Stimulated activated naive CD4-positive, alpha-beta T cell (primary cell): ENCODE data around the gene KRTAP24-1.

Source experiments
- DNase-seq, 6 experiments: peaks; one replicate each; lab custom pipeline; 2025; lab: John Stamatoyannopoulos, UW

The KRTAP24-1 gene

DNA sequence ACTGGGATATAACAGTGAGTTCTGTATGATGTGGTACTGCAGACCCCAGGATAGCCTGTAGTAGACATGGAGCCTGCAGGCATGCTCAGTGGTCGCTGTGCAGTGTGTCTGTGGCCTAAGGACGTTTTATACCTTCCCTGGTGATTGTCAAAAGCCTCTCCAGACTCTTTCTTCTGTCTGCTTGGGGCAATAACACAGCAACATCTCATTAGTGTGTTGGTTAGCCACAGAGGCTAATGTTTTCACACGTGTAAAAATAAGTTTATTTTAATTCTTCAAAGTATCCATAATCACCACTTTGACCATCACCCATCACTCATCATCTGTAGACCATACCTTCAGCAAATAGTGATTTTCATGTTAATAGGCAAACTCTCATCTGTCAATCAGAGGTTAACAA is at the start of gene KRTAP24-1:
KRTAP24-1 (minus strand) TSS at position 101 of the 400 bp plus-strand sequence; CDS start at position 83, 18 bp downstream.
- no peak for DNase-seq

DNA sequence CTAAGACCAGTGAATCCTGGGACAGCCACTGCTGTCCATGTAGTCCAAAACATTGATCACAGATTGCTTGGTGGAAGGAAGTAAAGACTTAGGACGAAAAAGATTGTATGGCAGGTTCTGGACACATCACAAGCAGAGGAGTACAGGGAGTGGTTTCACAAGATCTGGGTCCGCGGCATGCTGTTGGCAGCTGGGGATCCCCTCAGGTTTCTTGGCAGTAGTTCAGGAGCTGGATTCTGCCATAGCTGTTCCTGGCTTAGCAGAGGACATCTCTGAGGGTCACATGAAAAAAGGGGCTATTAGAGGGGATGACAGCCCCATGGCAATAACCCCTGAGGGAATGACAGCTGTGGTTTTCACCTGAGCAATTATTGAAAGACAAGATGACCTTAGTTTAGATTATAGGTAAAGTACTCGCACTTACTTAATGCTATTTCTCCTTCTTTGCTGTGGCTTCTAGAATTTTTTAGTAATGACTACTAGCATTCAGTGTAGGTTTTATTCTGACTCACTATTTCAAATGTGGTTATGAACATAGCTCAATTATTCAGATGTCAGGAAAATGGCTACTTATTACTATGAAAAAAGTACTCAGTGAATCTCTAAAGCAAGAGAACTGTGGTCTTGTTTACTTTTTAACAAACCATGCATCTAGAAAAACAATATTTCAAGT is 46.6 kb upstream of the KRTAP24-1 start:
- no peak for DNase-seq

DNA sequence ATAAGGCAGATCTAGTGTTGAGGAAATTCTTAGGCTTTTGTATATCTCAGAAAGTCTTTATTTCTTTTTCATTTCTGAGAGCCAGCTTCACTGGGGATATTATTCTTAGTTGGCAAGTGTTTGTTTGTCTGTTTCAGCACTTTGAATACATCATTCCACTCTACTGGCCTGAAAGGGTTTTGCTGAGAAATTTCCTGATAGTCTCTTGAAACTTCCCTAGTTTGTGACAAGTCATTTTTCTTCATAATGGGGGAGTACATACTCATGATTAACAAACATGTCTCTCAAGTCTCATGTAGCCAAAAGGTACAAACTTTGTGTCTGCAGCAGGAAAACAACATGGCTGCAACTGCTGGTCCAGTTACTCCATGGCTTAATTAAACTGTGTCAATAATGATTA is 43.6 kb upstream of the KRTAP24-1 start:
- no peak for DNase-seq

DNA sequence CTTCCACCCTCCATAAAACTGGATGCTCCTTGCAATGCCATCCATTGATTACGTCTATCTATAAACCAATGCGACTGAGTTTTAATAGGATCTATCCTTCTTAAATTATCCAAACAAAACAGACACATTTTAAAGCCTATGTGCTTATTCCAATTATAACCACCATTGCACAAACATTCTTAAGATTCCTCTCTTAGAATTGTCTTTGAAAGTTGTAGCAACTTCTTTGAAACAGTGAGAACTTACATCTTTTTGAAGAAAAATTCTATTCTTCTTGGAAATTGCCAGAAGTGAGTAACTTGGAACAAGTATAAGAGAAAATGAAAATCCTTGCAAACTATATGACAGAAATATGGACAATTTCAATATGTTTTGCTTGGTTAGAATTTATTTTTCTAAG is 37.5 kb upstream of the KRTAP24-1 start, which contains the start of gene KRTAP26-1:
KRTAP26-1 (minus strand) TSS at position 101 of the 400 bp plus-strand sequence. CDS start 280 bp downstream, outside the sequence.
- no peak for DNase-seq

- DNase-seq: no peak
Measured at GRCh38 chr21:30315701-30316100, 33.0 kb upstream of the KRTAP24-1 start.

DNA sequence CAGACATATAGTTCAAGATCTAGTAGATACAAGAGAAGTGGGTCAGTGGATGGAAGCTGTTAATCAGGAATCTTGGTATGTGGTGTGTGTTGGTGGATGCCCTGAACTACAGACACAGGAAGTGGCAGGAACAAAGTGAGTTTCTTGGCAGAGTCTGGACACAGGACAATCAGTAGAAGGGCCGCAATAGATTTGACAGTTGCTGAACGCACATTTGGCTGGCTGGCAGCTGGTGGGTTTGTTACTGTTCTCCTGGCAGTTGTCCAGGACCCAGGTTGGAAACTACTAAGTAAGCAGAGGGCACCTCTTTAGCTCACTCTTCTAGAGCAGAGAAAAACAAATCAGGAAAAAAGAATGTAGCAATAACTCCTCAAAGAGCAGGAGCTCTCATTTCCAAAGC is 24.1 kb upstream of the KRTAP24-1 start:
- DNase-seq: no peak

DNA sequence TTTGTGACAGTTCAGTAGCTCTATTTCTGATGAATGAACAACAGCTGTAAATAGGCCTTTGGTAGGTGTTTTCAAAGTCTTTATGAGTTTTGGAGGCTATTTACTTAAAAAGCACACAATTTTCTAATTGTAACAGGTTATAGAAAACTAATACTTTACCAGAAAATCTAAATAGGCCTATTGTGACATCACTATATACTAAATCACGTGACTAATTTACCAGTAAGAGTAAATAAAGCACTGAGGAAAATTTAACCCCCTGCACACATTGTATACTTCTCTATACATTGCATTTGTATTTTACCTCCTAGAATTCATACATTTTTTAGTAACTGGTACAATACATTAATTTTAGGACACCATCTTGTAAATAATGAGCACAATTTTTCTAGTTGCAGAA is 22.4 kb upstream of the KRTAP24-1 start:
- DNase-seq: no peak

DNA sequence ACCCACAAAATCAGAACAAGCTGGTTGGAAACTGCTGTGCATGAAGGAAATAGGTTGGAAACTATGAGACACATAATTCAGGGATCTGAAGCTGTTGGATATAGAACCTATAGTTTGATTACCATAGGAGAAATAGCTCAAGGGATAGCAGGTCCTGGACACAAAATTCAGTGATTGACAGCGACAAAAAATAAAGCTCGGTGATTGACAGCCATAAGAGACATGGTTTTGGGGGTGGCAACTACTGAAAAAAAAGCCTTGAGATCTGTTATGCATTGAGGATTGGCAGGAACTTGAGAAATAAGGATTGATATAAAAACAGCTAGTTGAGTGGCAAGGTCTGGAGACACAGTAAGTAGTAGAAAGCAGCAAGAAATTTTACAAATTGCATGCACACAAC is 6.5 kb upstream of the KRTAP24-1 start, which contains the start of gene KRTAP25-1:
KRTAP25-1 (minus strand) TSS at position 300 of the 400 bp plus-strand sequence; CDS start at position 276, 24 bp downstream.
- no peak for DNase-seq

- DNase-seq: no peak
Measured at GRCh38 chr21:30271611-30272010, 11.1 kb downstream of the KRTAP24-1 start.

DNA sequence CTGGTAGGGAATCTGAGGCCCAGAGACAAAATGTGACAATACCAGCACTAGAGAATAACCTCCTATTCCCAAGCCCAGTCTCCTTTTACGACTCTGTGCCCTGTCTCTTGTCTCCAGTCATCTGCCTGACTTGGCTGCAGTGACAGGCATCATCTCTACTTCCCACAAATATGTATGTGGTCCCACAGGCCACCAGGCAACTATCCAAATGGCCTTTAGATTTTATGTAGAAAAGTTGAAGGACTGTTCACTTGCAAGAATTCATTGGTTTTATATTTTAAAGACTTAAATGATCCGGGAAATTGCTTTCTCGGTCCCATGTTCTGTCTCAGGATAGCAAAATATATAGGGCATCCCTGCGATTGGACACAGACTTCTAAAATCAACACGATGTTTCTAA is 11.6 kb downstream of the KRTAP24-1 start:
- no peak for DNase-seq

- DNase-seq: no peak
Measured at GRCh38 chr21:30269803-30270530, 12.8 kb downstream of the KRTAP24-1 start.

- DNase-seq: no peak
Measured at GRCh38 chr21:30268608-30269197, 14.0 kb downstream of the KRTAP24-1 start.

DNA sequence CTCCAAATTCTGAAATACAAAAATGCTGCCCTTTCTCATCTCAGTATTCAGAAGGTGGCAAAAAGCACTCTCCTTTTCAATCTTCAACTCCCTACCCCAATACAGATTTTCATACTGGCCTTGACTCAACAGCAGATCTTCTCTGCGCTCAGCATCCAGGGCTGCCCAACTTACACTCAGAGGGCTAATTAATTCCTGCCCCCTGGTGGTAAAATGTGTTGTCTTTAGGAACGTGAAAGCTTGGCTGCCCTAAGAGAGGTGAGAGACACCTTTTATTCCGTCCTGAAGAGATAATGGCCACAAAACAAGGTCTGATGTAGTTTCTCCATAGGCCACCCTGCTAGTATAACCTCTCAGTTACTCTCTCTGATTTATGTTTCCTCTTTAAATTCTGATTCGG is 25.0 kb downstream of the KRTAP24-1 start:
- DNase-seq: no peak

GRCh38 chr21:30256100-30256499 is 26.6 kb downstream of the KRTAP24-1 start:
- DNase-seq: no peak

DNA sequence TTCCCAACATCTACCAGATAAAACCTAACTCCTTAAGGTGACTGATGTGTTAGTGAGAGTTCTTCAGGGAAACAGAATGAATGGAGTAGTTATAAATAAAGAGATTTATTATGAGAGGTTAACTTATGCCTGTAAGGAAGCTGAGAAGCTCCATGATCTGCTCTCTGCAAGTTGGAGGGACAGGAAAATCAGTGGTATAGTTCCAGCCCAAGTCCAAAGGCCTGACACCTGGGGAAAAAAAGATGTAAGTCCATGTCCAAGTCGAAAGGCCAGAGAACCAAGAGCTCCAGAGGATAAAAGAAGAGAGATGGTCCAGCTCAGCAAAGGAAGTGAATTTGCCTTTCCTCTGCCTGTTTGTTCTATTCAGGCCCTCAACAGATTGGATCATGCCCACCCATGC is 27.1 kb downstream of the KRTAP24-1 start:
- no peak for DNase-seq

GRCh38 chr21:30251781-30252180 is 31.0 kb downstream of the KRTAP24-1 start:
- DNase-seq: no peak

- no peak for DNase-seq
Measured at GRCh38 chr21:30249936-30250335, 32.8 kb downstream of the KRTAP24-1 start.

- no peak for DNase-seq
Measured at GRCh38 chr21:30248844-30249243, 33.9 kb downstream of the KRTAP24-1 start.

- DNase-seq: no peak
Measured at GRCh38 chr21:30245061-30245460, 37.7 kb downstream of the KRTAP24-1 start.

DNA sequence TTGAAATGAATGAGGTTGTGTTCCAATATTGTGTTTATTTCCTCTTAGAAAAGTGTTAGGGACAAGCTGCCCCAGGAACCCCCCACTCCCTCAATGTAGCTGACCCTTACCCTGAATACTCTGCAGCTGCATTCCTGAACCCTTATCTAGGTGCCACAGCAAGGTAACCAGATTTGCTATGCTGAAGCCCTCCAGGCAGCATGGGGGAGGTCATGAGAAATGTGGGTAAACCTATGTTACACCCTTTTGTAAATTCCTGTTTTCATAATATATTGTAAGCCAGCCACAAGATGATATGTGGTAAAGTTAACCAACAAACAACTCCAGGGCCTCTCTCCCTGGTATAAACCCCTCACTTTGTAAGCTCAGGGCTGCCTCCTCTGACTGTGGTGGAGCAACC is 39.1 kb downstream of the KRTAP24-1 start:
- DNase-seq: no peak

DNA sequence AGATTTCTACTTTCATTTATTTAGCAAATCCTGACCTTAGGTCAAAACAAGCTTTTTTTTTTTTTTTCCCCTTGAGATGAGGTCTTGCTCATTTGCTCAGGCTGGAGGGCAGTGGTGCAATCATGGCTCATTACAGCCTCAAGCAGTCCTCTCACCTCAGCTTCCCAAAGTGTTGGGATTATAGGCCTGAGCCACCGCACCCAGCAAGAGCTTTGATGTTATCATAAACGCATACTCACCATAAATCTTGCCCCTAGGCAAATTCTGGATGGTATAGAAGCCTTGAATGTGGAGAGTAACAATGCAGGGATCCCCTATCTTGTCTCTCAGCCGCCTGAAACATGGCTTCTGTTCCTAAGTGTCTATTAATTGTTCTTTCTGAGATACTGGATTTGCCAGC is 42.1 kb downstream of the KRTAP24-1 start:
- DNase-seq: no peak

DNA sequence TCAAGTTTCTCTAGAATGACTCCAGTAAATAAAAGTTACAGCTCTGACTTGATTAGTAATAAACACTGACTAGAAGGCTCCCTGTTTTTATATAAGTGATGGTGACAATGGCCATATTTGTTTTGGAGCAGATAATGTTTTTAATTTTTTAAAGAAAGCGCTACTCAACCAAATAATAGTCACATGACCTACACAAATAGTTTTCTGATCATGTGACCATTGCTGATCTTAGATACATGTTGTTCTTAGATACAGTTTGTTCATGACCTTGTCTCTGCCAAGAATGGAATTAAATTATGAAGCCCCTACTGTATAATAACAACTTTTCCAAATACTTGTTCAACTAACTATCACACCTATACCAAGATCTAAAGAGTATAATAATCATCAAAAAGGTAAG is 44.6 kb downstream of the KRTAP24-1 start:
- DNase-seq: no peak

GRCh38 chr21:30234643-30235042 is 48.1 kb downstream of the KRTAP24-1 start:
- DNase-seq: no peak
